IMR-90 (cell line): ENCODE measurements around the gene TCF12.

Source experiments
- CEBPB ChIP-seq: IDR thresholded peaks from 2 replicates; pipeline ENCODE4 v1.6.1; 2012; ENCODE audit warnings: low read depth, low read length, improper control_type of control experiment
- CHD1 ChIP-seq: IDR thresholded peaks from 2 replicates; pipeline ENCODE4 v1.6.1; 2012; ENCODE audit warnings: low read depth, low read length, improper control_type of control experiment
- CTCF ChIP-seq: conservative IDR thresholded peaks from 2 replicates; pipeline ENCODE4 v1.5.1; 2012; ENCODE audit warnings: mild to moderate bottlenecking, low read depth, low read length, improper control_type of control experiment
- FOS ChIP-seq: fragments of 150-350 bp; IDR thresholded peaks from 2 replicates; pipeline ENCODE4 v1.6.1; 2016; ENCODE audit warnings: low read depth, low read length
- MXI1 ChIP-seq: IDR thresholded peaks from 2 replicates; pipeline ENCODE4 v1.6.1; 2012; ENCODE audit warnings: low read depth, mild to moderate bottlenecking, low read length, moderate library complexity, borderline replicate concordance
- POLR2A ChIP-seq: IDR thresholded peaks from 2 replicates; pipeline ENCODE4 v1.6.1; 2012; ENCODE audit warnings: mild to moderate bottlenecking, low read depth, low read length
- RAD21 ChIP-seq: IDR thresholded peaks from 2 replicates; pipeline ENCODE4 v1.6.1; 2012; ENCODE audit warnings: low read length, improper control_type of control experiment
- RCOR1 ChIP-seq: IDR thresholded peaks from 2 replicates; pipeline ENCODE4 v1.6.1; 2012; ENCODE audit warnings: mild to moderate bottlenecking, low read length, improper control_type of control experiment; ENCODE audit not compliant: insufficient replicate concordance
- SMC3 ChIP-seq: fragments of 150-350 bp; IDR thresholded peaks from 2 replicates; pipeline ENCODE4 v1.6.1; 2016; ENCODE audit warnings: low read depth, mild to moderate bottlenecking, antibody characterized with exemption, low read length, moderate library complexity
- USF2 ChIP-seq: fragments of 150-350 bp; IDR thresholded peaks from 2 replicates; pipeline ENCODE4 v1.6.1; 2017; ENCODE audit warnings: mild to moderate bottlenecking, antibody characterized with exemption, low read length, low read depth

GRCh38 chr15:56987286-56987685, 68.8 kb downstream of the TCF12 start:
- no peak for TF ChIP-seq POLR2A
- TF ChIP-seq CTCF: no peak
- no peak for TF ChIP-seq RAD21
- no peak for TF ChIP-seq SMC3
- no peak for TF ChIP-seq MXI1
- no peak for TF ChIP-seq RCOR1
- no peak for TF ChIP-seq FOS
- TF ChIP-seq CEBPB: no peak
- no peak for TF ChIP-seq USF2
- no peak for TF ChIP-seq CHD1
